8988T (cell line): Measurements from ENCODE around the gene CDX1.

ENCODE experiments used
- DNase-seq: peaks from one replicate; pipeline ENCODE4 v3.0.0; 2011

Gene CDX1

GRCh38 chr5:150163547-150164059 is 3.0 kb upstream of the CDX1 start:
- DNase-seq: no peak

GRCh38 chr5:150164211-150164980 is 2.2 kb upstream of the CDX1 start:
- DNase-seq: no peak

DNA sequence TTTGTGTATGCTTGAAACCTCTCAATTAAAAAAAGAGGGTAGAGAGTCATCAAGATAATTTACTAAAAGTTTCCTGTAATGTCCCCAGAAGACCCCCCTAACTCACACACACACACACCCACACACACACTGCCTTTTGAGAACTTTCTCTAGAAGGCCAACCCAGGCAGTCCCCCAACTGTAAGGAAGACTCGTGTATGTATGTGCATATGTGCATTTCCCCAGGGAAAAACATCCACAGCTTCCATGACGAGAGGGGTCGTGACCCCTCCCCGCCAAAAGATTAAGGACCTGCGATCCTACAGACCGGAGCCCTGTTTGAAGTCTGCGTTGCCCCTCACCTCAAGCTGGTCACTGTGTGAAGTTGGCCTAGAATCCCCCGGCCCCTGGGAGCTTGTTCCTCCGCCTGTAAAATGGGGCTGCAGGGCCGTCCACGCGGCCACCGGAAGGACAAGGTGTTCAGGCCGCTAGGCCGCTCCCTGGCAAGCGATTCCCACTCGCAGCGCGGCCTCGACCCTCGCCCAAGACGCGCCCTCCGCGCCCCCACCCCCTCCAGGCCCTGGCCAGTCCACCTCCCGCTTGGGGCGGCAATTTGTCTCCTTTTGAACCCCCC is 435 bp upstream of the CDX1 start:
- no peak for DNase-seq

- DNase-seq: no peak
These were observed 903 bp downstream of the CDX1 start for GRCh38 chr5:150167512-150167850.

GRCh38 chr5:150167908-150168307 is 1.3 kb downstream of the CDX1 start:
- no peak for DNase-seq

- DNase-seq: no peak
These were observed 2.3 kb downstream of the CDX1 start for GRCh38 chr5:150168864-150169263.

GRCh38 chr5:150172145-150172544 is 5.6 kb downstream of the CDX1 start:
- no peak for DNase-seq

DNA sequence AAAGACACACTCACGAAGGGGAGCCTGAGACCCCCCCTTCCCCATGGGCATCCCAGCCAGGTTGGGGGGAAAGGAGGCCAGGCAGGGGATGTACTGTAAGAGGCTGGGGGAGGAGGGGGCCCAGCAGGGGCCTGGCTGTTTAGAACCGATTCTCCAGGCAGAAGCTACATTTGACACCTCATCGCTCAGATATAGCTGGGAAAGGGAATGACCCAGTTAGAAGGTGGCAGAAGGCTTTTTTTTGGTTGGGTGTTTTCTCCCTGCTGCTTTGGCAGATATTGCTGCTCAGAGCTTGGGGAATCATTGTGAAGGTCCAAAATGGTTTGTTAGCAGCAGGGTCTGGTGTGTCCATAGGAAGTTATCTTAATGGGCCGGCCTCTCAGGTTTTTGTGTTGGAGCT is 6.0 kb downstream of the CDX1 start:
- no peak for DNase-seq

DNA sequence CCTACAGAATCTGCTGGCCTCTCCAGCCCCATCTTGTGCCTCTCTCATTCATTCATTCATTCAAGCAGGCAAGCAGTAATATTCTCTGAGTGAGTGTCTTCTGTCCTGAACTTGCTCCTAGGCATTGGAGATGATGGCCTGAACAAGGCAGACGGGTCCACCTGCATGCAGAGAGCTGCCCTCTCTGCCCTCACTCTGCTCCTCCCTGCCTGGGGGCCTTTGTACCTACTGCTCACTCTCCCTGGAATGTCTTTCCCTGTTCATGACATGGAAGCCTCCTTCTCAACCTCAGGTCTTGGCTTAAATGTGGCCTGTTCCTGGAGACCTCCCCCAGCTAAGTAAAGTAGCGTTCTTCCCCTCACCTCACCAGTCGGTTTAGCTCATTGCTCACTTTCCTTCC is 6.6 kb downstream of the CDX1 start:
- DNase-seq: no peak

GRCh38 chr5:150174285-150174684 is 7.7 kb downstream of the CDX1 start:
- DNase-seq: no peak

- no peak for DNase-seq
These were observed 8.5 kb downstream of the CDX1 start for GRCh38 chr5:150175076-150175475.

GRCh38 chr5:150175536-150175935 is 9.0 kb downstream of the CDX1 start:
- peak; percentile 79 for DNase-seq

GRCh38 chr5:150176745-150177477 is 10.3 kb downstream of the CDX1 start:
- no peak for DNase-seq

GRCh38 chr5:150177721-150178120 is 11.1 kb downstream of the CDX1 start:
- no peak for DNase-seq

DNA sequence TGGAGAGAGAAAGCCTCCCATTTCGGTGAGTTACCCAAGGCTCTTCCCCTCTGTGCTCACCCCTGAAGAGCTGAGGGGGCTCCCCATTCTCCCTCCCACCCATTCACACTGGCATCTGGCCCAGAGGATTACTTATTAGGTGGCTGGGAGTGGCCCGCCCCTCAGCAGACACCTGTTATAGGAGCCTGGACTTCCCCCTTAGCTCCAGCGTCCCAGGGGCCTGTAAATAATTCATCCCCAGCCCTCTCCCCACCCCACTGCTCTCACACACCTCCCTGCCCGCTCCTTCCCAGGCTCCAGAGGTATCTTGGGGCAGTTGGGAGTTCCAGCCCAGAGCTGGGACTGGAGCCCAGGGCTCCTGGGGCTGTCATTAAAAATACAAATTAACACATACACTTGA is 11.7 kb downstream of the CDX1 start:
- no peak for DNase-seq

DNA sequence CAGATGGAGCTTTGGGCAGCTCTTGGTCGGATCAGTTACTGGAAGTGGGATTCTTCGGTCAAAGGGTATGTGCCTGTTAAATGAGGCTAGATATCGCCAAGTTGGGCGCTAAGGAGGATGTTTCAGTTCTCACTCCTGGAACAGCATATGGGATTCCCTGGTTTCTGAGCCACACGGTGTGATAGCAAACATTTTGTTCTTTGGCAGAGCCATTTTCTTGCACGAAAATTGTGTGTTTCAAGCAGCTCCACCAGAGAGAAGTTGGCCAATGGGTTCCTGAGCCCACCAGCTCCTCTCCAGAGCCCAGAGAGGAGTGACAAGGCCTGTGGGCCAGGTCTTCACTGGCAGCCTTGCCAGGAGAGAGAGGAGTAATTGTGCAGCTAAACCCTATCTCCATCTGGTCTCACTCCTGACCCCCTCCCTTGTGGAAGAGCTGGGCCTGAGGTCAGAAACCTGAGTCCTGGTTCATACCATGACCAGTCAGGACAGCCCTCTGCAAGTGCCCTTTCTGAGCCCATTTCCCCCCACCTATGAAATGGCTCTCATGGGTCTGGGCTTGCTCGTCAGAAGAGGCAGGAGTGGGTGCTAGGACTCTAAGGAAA is 12.5 kb downstream of the CDX1 start:
- no peak for DNase-seq

- no peak for DNase-seq
These were observed 13.9 kb downstream of the CDX1 start for GRCh38 chr5:150180241-150181026.

- no peak for DNase-seq
These were observed 14.4 kb downstream of the CDX1 start for GRCh38 chr5:150181027-150181426.

GRCh38 chr5:150181766-150182545 is 15.4 kb downstream of the CDX1 start:
- no peak for DNase-seq

- no peak for DNase-seq
These were observed 16.2 kb downstream of the CDX1 start for GRCh38 chr5:150182774-150183173.

- DNase-seq: no peak
These were observed 16.9 kb downstream of the CDX1 start for GRCh38 chr5:150183436-150183835.

- no peak for DNase-seq
These were observed 17.4 kb downstream of the CDX1 start for GRCh38 chr5:150184006-150184405.
